SIG-M5 treated with dmso at 0.1 percent for 504 hours (cell line): Measurements from ENCODE around the gene LIPC.
A peak's percentile ranks its signal among the peaks of the same experiment; 100 is the strongest.

Source experiments
- DNase-seq: peaks from one replicate; lab custom pipeline; 2025; ENCODE audit not compliant: unreplicated experiment; lab: John Stamatoyannopoulos, UW

LIPC gene

DNA sequence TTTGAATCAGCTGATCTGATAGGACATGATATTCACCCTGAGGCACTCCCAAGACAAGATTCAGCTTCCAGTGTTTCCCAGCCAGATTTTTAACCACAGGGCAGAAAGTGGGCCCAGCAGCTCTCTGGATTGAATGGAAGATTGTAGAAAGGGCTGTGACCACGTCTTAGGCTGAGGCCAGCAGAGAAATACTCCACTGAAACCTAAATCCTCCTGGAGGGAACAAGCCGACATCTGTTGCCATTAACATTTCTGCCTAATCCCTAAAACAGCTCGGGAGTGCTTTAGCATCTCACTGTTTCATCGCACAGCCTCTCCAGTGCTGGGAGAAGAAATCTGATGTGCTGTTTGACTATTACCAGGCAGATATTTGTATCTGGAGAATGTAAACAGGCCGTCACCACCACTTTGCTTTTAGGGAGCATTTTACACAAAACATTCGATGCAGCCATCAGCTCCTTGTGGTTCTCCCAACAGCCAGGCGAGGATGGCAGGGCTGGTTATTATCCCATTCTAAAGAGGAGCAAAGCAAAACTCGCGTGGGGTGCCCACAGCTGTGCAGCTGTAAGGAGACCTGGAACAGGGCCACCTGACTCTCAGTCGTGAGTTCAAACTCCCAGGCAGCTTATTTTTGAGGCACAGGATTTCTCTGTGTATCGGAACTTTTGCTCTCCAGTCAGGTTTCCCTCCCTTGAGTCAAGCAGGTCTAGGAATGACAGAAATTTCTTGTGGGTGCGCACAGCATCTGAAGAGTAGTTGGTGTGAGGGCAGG is 117.4 kb downstream of the LIPC start:
- DNase-seq = no peak

DNA sequence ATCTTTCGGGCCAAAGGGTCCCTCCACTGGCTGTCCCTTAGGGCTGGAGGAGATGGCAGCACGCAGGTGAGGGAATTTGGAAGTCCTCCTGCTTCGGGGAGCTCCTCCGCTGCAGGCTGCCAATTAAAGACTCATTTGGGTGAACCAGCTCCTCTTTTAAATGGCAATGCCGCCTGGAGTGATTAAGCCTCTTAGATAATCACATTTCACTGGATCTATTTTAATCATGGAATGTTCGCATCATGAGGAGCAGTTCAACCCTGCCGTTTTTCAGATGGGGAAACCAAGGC is 117.9 kb downstream of the LIPC start:
- DNase-seq = no peak

DNA sequence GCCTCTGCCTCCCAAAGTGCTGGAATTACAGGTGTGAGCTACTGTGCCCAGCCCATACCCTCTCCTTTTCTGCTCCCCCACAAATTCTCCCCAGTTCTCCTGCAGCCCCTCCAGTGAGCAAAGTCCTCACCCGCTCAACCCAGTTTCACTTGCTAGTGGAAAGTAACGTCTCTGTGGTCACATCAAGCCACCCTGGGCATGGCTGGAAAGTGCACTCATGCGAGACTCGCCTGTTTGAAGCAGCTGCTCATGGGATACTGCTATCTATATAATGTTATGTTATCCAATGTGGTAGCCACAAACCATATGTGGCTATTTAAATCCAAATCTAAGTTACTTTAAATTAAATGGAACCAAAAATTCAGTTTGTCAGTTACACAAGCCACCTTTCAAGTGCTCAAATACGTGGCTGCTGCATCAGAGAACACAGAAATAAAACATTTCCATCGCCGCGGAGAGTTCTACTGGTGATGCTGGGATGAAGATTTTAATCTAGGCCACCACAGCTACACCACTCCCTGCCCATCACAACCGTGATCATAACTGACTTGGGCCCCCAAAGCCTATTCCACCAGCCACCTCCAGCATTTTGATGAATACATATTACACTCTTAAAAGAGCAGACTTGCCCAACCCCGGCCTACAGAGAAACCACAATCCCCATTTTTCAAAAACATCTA is 119.4 kb downstream of the LIPC start:
- peak; percentile 35 for DNase-seq

GRCh38 chr15:58551764-58552504 is 120.1 kb downstream of the LIPC start:
- peak; percentile 85 for DNase-seq

DNA sequence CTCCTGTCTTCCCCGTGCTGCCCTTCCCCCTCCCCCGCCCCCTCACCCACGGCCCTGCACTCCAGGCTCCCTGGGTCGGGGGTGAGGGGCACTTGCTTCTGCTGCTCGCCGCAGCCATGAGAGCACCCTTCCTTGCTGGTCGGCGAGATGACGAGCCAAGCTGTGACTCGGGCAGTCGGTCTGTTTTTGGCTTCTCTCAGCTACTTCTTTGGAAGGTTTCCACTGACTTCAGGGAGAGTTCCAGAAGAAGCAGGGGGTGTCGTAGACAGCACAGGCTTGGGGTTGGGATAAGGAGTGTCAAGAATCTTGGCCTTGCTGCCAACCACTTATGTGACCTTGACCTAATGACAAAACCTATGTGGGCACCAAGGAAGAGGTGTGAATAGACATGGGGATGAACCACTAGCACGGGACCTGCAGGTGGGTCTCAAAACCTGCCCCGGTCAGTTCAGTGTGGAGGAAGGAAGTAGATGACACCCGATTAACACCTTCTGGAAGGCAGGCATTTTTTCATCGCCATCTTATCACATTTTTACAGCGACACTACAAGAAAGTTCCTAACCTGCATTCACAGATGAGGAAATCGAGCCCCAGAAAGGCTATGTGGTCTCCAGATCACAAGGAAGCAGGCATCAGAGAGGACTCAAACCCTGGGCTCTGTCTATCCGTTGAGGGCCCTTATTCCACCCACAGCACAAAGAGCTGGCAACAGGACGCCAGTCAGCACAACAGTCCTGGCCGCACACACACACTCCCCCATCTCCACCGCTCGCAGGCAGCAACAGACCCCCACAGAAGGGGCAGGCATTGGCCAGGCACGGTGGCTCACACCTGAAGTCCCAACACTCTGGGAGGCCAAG is 120.9 kb downstream of the LIPC start:
- DNase-seq = no peak

GRCh38 chr15:58553365-58553918 is 121.7 kb downstream of the LIPC start:
- no peak for DNase-seq

- no peak for DNase-seq
Observed at GRCh38 chr15:58554758-58555157, 123.0 kb downstream of the LIPC start.

DNA sequence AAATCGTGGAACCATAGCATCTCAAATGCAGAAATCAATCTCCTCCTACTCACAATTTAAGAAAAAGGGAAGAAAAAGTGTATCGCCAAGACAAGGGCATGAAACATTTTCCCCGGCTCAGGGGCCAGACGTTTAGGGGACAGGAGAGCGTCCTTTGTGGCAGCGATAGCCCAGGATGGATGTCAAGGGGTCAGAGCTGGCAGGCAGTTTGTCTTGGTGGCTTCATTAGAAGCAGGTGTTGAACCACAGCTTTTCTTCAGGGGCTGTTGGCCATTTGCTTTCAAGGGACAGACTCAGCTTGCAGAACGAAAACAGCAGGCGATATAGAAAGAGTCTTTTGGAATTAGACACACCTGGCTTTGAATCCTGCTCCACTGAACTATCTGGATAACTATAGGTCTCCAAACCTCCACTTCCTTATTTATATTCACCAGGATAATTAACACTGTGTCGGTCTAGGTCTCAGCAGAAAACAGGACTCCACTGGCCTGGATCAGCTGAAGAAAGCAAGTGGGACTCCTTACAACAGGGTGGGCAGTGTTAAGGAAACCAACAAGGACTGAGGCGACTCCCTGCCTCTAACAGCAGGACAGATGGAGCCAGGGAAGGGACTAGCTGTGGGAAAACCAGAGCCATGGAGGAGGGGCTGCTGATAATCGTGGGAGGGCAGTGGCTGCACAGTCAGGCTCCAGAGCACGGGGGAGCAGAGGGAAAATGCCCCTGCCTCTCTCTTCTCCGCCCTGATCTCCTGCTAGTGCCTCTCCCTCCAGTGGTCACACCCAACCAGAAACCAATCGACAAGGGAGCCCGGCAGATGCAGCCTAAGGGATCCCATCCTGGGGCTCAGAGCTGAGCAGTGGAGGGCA is 123.6 kb downstream of the LIPC start:
- no peak for DNase-seq

DNA sequence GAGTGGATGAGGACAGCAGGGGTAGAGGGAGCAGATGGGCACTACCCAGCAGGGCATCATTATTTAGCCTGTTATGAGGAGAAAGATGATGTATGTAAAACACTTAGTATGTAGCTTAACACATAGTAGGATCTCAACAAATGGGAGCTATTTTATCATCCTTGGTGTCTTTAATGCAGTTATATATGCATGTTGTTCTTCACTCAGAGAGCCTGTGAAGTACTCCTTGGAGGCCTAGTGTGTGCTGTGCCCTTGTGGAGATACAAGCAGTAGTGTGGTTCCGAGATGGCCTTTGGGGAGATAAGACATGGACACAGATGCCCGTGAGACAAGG is 124.2 kb downstream of the LIPC start:
- DNase-seq = no peak

GRCh38 chr15:58556541-58556940 is 124.8 kb downstream of the LIPC start:
- no peak for DNase-seq

DNA sequence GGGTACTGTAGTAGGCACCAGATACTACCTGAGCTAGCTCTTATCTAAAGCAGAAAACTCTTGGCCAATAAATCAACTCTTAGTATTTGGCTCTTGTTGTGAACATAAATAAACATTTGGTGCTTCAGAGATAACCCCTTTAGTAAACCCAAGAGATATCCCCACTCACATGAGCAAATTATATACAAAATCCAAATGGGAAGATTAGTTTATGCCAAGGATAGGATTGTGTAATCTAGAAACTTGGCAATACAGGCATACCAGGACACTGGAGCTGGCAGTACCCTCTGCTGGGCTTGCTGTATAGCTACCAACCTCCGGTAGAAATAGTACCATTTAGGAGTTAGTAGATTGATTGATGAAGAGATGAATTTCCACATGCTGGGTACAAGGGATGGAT is 127.0 kb downstream of the LIPC start:
- no peak for DNase-seq

DNA sequence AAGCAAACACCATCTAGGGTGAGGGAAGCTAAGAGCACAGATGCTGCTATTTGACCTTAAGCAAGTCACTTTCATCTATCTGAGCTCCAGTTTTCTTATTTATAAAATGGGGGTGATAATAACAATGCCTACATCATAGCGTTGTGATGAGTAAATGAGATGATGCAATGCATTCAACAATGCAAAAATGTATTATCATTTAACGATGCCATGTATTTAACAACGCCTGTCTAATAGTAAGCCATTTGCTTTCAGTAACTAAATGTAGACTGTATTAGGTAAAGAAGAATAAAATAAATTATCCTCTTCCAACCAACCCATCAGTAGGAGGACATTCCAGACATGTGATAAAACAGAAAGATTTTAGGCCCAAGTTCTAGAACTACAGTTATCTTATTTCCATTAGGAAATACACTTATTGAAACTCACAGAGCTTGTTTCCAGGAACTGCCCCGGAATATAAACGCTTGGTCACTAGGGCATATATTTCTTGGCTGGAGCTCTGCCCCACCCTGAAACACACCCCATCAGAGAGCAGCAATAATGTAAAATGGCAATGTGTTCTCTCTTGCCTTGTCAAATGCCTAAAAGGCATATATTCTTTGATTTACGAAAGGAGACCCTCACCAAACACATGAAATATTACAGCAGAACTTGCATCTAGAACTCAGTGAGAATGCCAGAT is 128.3 kb downstream of the LIPC start:
- no peak for DNase-seq

GRCh38 chr15:58561321-58561720 is 129.5 kb downstream of the LIPC start:
- DNase-seq = no peak

GRCh38 chr15:58562135-58562534 is 130.3 kb downstream of the LIPC start:
- DNase-seq = no peak

- no peak for DNase-seq
Observed at GRCh38 chr15:58564981-58565380, 133.2 kb downstream of the LIPC start.

GRCh38 chr15:58565619-58566018 is 133.8 kb downstream of the LIPC start:
- DNase-seq = no peak

- DNase-seq = peak; percentile 6
Observed at GRCh38 chr15:58566029-58566428, 134.2 kb downstream of the LIPC start.

DNA sequence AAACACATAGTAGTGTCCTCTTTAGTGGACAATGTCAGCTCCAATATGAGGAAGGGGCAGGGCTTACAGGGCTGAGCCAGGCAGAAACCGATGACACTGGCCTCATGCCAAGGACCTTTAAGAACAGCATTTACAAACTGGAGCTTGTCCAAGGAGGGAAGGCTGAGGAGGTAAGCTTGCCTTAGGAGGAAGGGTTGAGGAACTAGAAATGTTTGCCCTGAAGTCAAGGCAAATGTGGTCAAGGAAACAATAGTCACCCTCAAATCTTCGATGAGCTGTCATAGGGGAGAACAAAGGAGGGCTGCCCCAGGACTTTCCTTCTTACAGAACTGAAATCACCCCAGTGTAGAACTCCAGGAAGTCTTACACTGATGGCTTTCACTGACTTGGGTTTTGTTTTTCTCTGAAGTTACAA is 136.4 kb downstream of the LIPC start:
- DNase-seq = no peak

DNA sequence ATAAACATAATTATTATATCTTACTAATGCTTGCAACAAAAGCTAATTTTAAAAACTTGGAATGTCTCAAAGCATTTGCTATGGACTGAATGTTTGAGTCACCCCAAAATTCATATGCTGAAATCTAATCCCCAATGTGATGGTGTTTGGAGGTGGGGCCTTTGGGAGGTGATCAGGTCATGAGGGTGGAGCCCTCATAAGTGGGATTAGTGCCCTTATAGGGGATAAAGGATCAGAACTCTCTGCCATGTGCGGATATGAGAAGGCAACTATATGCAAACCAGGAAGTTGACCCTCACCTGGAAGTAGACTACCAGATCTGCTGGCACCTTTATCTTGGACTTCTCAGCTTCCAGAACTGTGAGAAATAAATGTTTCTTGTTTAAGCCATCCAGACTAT is 137.7 kb downstream of the LIPC start:
- DNase-seq = no peak

- no peak for DNase-seq
Observed at GRCh38 chr15:58571491-58571890, 139.7 kb downstream of the LIPC start.
